HG02870 (cell line): ENCODE data around the gene SORCS2.

ENCODE experiments used
- ATAC-seq: cut with Tn5 transposase; IDR thresholded peaks from one replicate; pipeline ENCODE4 v1.9.1; 2021; ENCODE audit warnings: mild to moderate bottlenecking, moderate library complexity; ENCODE audit not compliant: unreplicated experiment

Gene SORCS2

DNA sequence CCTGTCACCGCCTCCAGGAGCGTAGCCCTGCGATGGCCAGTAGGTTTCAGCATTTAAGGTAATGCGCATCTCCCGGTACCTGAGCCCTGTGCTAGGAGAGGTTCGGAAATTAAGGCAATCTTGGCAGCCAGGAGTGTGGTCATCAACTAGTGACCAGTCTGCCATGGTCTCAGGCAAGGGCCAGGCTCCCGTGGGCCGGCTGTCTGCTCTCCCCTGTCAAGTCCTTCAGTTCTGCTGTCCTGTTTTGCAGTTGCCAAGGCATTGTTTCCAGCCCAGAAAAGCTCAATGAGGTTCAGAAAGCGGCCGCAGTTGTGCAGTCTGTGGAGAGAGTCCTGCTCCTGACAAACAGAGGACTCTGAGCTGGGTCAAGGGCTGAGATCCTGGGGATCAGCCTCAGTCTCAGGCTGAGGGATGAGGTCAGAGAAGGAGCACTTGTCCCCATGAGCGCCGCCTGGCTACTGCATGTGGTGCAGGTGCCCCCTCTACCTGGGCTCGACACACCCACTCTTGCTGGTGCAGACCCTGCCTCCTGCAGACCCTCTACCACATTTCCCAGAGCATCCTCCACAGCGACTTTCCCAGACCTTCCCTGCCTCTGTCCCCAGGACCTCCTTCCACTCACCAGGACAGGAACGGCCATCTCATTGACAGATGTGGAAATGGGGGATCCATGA, 295.8 kb downstream of the SORCS2 start:
- no peak for ATAC-seq

GRCh38 chr4:7491915-7492314, 299.6 kb downstream of the SORCS2 start:
- ATAC-seq, result no peak

DNA sequence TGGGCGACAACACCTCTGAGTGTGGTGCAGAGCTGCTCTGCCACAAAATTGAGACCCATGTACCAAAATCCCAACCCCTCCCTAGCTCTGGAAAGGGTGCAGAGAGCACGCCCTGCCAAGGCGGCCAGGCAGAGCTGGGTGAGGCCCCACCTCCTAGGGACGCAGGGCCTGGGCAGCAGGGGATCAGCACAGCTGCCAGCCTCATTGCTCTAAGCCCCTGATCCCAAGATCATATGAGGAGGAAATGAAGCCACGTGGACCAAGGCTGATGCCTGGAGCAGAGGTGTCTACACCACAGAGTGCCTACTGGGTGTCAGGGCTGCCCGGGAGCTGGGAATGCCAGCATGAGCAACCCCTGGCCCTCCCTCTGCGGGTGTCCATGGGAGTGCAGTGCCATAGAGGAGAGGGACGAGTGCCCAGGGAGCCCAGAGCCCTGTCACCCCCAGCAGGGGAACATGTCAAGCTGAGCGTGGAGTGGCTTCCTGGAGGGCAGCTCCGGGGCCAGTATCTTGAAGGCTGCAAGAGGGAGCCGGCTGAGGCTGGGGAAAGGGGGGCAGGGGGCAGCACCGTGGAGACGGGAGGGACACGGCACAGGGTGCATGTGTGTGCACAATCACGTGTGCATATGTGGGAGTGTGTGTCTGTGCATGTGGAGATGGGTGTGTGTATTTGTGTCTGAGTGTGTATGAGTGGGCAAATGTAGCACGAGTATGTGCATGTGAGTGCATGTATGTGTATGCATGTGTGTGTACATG, 306.3 kb downstream of the SORCS2 start:
- no peak for ATAC-seq

GRCh38 chr4:7499661-7500060, 307.3 kb downstream of the SORCS2 start:
- no peak for ATAC-seq

DNA sequence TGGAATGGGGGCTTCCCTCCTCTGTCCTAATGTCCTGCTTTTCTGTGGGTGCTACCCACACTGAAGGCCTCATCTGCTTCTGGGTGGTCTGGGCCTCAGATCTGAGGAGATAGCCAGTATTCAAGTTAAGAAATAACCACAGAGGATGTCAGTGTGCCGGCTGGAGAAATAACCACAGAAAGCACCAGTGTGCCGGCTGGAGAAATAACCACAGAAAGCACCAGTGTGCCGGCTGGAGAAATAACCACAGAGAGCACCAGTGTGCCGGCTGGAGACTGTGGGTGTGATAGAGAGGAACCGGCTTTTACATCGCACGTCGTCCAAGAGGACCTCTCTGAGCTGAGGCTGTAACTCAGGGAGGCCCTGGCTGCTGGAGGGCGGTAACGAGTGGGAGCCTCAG, 308.1 kb downstream of the SORCS2 start:
- ATAC-seq, result no peak

DNA sequence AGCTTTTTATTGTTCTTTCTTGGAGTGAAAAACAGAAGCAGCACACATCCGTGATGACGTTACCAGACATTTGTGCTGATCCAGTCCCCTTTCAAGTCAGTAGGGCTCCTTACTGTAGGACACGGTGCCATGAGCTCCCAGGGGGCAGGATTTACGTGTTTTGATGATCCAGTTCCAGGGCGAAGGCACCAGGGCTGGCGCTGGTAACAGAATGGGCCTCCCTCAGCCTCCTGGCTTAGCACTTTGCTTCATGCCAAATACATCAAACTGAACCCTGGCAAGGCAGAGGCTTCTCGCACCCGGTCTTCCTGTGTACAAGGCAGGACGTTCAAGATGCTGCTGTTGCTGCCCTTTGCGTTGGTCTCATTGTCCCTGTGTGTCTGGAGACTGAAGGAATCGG, 309.0 kb downstream of the SORCS2 start:
- no peak for ATAC-seq

DNA sequence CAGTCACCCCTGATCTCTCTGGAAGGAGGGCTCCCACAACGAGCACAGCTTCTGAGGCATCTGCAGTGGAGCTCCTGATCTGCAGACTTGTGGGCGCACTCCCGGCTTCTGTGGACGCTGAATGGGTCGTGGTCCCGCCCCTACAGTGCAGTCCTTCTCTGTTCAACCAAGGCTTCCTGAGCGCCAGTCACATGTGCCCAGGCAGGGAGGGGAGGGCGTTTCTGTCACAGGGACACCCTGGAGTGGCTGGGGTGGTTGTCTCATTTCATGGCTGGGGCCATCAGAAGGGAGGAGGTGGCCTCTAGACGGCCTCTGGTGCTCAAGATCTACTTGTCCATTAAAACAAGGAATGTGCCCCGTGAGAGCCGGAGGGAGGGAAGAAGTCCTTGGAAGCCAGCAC, 309.5 kb downstream of the SORCS2 start:
- ATAC-seq, result no peak

GRCh38 chr4:7503559-7504249, 311.4 kb downstream of the SORCS2 start:
- ATAC-seq, result no peak

- ATAC-seq, result no peak
Measured at GRCh38 chr4:7505116-7505900, 313.0 kb downstream of the SORCS2 start.

DNA sequence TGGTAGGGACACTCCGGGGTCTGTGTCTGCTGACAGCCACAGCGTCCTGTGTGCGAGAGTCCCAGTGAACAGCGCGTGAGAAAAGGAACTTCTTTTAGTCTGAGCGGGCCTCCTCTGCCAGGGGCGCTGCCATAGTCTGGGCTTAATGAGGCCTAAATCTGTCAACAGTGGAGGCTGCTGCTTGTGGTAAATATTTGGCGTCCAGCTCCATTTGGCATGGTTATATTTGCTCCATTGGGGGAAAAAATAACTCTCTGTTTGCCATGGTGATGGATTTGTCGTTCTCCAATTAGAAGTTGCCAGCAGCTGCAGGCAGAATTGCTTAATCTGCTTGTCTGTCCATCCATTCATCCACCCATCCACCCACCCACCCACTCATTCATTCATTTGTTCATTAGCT, 313.8 kb downstream of the SORCS2 start:
- ATAC-seq, result no peak

DNA sequence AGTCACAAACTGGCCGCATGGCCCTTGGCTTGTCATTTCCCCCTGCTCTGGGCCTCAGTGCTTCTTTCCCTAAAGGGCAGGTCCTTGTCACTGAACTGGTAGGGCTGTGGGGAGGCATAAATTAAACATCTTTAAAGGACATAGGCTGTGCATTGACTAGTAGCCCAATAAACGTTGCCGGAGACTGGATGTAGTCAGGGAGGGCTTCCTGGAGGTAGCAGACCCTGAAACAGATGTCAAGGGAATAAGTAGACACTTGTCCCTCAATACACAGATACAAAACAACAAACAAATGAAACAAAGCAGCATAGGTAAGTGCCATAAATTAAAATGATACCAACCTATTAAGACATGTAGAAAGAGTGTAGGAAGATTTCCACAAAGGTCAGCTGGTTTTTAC, 314.2 kb downstream of the SORCS2 start:
- no peak for ATAC-seq

DNA sequence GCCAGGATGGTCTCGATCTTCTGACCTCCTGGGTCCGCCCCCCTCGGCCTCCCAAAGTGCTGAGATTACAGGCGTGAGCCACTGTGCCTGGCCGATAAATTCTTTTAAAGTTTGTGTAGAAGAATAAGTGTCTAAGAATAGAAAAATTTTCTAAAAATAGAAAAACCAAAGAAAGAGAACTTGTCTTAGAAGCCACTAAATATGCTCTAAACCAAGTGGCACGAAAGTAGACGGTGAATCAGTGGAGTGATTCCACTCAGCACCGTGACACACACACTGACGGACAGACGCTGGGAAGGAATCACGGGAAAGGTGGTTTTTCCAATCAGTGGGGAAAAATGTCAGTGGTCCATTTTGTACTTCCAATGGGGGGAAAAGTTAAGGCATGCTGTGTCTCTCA, 315.0 kb downstream of the SORCS2 start:
- no peak for ATAC-seq

DNA sequence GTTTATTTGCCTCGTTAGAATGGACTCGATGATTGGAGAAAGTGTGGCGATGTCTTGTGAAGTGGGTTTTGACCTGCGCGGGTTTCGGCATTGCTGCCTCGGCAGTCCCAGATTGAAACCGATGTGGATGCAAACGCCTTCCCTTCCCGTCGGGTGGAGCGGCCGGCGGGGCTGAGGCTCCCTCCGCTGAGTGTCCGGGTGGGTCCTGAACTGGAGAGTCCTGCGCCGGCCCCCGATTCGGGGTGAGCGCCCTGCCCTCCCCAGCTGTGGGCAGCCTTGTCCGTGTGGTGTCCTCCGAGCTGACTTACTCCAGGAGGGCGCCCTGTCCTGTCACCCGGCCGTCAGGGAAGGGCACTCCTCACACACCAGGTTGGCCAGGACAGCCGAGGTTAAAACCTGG, 317.7 kb downstream of the SORCS2 start:
- no peak for ATAC-seq

DNA sequence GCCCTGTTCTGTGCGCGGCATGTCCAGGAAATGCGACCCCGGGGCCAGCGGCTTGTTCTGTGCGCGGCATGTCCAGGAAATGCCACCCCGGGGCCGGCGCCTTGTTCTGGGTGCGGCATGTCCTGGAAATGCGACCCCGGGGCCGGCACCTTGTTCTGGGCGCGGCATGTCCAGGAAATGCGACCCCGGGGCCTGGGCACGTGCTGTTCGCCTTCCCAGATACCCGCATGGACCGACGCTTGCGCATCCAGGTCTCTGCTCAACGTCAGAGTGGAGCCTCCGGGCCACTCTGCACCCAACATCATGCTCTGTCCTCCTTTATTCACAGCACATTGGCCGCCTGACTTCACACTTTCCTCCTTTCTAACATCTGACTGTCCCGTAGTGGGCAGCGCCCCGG, 318.2 kb downstream of the SORCS2 start:
- no peak for ATAC-seq

GRCh38 chr4:7511525-7511924, 319.2 kb downstream of the SORCS2 start:
- no peak for ATAC-seq

DNA sequence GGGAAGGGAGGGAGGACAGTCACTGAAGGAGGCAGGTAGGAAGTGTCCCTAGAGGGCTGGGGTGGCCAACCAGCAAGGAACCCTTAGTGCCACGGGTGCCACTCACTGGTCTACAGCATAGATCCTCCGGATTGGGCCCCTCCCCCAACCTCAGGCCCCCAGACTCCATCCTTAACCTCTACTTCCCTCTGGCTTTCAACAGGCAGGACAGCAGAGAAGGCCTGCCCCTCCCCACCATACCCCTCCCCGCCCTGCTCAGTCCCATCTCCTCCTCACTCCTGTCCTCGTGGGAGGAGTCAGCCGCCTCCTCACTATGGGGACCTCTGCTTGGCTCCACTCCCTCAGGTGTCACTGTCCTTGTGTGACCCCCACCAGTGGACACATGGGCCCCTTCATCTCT, 320.1 kb downstream of the SORCS2 start:
- no peak for ATAC-seq

DNA sequence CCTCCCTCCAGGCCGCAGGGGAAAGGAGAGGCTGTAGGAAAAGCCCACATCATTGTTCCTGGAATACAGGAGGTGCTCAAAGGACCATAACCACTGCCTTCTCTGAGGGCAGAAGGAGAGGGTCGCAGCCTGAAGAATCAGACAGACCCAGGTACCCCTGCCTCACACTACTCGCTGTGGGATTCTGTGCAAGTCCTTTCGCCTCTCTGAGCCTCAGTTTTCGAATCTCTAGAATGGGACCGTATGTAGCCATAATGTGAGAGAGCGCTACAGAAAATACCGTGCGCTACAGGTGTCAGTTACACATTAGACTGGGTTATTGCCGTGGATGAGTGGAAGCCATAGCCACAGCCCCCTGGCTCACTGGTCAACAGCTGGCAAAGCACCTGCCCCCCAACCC, 320.6 kb downstream of the SORCS2 start:
- no peak for ATAC-seq

DNA sequence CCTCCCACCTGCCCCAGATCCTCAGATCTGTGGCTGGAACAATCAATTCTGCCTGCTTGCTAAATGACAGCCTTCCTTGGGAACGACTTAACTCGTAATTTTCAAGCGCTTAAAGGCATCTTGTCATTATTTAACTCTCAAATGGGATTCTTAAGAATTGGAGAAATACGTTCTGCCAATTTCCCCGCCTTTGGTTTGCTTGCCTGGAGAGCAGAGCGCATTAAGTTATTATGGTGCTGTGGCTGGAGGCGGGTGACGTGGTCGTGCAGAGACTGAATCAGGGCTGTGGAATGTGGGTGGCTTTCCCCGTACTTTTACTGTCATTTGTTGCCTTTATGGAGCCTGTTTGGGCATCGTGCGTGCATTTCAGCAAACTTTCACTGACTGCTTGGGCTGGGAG, 321.3 kb downstream of the SORCS2 start:
- no peak for ATAC-seq

GRCh38 chr4:7514281-7514680, 321.9 kb downstream of the SORCS2 start:
- ATAC-seq, result no peak

DNA sequence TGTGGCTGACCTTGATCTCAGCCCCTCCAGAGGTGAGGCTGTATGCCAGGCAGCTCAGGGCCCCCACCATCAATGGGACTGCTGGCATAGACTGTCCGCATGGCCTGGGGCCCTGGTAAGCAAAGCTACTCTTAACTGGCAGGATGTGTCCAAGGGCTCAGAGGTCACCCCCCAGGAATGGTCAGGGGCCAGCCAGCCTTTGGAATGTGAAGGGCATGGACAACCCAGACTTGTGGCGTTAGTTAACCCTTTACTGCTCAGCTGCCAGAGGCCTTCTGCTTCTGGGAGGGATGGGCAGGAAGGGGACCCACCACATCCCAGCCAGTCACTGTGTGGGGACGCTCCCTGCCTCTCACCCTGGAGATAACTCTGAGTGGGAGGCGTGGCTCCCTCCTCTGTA, 322.5 kb downstream of the SORCS2 start:
- no peak for ATAC-seq

DNA sequence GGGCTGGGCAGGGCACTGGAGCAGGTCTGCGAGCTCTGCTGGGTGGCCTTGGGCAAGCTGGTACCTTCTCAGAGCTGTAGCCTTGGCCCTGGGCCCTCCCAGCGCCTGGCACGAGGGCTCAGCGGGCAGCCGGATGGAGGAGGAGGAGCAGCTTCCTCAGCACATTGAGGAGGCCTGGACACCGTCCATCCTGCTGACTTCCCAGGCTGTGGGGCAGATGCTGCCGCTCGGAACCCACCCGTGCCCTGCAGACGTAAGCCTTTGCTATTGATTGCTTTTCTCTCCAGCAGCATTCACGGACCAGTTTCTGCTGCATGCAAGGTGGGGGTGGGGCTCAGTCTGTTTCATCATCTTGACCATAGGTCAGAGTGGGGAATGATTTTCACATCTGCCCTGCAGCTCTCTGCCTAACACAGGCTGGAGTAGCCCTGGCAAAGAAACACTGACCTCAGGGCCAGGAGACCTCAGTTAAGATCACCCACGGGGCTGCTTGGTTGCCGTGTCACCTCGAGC, 323.1 kb downstream of the SORCS2 start:
- no peak for ATAC-seq
